T-helper 9 cell (primary cell): ENCODE measurements around the gene UGGT2.
A peak's percentile ranks its signal among the peaks of the same experiment; 100 is the strongest.
"Not testable (repeated sequence)": the region's sequence is repeated elsewhere in the genome, so short reads cannot be mapped to it uniquely, and the experiment has no call there.

ENCODE experiments used
- DNase-seq: peaks from one replicate; pipeline ENCODE4 v3.0.0-alpha.2; 2020

The UGGT2 gene

GRCh38 chr13:95880331-95880730, 172.9 kb downstream of the UGGT2 start:
- DNase-seq, result no peak

DNA sequence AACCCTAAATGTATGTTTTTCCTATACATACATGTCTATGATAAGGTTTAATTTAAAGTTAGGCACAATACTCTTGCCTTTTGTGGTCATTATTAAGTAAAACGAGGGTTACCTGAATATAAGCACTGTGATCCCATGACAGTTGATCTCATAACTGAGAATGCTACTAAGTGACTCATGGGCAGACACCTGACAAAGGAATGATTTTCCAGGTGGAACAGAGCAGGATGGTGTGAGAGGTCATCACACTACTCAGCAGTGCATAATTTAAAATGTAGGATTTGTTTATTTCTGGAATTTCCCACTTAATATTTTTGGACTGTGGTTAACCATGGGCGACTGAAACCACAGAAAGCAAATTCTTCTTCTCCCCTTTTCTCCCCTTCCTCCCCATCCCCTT, 178.9 kb downstream of the UGGT2 start:
- no peak for DNase-seq

GRCh38 chr13:95870421-95870820, 182.8 kb downstream of the UGGT2 start:
- DNase-seq, result no peak

- no peak for DNase-seq
These were observed 188.1 kb downstream of the UGGT2 start for GRCh38 chr13:95865080-95865615.

DNA sequence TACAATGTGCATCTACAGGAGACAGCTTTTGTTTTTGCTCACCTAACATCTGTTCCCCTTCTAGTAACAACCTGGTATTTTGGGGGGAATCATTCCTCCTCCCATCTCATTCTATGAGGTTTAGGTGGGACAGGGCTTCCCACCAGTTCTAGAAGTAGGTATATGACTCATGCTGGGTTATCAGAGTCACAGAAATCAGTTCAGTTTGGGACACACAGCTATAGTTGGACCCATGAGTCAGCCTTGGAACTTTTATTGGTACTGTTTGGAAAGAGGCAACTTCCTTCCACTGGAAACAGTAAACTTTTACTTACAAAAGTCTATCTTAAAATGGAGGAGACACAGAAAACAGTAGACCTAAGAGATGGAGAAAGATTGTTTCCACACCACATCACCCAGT, 190.8 kb downstream of the UGGT2 start:
- no peak for DNase-seq

GRCh38 chr13:95861296-95861695, 191.9 kb downstream of the UGGT2 start:
- DNase-seq, result no peak

DNA sequence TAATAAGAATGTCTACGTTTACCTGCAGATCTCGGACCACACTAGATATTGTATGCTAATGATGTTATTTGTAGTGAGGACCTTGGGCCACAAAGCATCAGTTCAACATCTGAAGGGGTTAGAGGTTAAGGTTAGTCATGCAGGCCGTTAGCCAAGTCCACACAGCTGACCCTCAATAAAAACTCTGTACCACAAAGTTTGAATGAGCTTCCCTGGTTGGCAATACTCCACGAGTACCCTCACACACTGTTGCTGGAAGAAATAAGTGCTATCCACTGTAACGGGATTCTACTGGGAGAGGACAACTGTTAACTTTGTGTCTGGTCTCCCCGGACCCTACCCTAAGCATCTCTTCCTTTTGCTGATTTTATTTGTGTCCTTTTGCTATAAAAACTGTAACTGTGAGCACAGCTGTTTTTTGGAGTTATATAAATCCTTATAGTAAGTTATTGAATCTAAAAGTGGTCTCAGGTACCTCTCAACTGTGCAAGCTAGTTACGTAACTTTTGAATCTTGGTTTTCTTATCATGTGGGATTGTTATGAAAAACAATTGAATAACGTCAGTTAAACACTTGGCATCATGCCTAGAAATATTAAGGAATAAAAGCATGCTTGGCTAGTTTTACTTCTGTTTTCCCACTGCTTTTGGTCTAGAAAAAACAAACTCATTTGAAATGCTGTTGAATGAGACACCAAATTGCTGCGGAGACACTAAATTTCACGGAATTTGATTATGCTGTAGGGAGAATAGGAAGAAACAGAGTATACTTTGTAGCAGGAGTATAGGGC, 194.7 kb downstream of the UGGT2 start:
- no peak for DNase-seq

DNA sequence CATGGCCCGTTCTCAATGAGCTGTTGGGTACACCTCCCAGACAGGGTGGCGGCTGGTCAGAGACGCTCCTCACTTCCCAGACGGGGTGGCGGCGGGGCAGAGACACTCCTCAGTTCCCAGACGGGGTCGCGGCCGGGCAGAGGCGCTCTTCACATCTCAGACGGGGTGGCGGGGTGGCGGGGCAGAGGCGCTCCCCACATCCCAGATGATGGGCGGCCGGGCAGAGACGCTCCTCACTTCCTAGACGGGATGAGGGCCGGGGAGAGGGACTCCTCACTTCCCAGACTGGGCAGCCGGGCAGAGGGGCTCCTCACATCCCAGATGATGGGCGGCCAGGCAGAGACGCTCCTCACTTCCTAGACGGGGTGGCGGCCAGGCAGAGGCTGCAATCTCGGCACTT, 207.5 kb downstream of the UGGT2 start:
- DNase-seq, result not testable (repeated sequence)

DNA sequence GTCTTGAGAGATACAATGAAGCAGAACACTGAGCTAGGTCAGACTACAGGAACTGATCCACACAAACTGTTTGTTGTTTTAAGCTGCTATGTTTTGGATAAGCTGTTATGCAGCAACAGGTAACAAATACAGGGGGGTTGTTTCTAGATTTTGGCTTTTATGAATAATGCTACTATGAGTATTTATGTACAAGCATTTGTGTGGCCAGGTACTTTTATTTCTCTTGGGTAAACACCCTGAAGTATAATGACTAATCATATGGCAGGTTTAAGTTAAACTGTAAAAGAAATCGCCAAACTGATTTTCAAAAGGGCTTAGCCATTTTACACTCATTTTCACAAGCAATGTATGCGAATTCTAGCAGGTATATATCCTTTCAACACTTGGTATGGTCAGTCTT, 210.3 kb downstream of the UGGT2 start:
- no peak for DNase-seq

GRCh38 chr13:95841894-95842293, 211.3 kb downstream of the UGGT2 start:
- no peak for DNase-seq

DNA sequence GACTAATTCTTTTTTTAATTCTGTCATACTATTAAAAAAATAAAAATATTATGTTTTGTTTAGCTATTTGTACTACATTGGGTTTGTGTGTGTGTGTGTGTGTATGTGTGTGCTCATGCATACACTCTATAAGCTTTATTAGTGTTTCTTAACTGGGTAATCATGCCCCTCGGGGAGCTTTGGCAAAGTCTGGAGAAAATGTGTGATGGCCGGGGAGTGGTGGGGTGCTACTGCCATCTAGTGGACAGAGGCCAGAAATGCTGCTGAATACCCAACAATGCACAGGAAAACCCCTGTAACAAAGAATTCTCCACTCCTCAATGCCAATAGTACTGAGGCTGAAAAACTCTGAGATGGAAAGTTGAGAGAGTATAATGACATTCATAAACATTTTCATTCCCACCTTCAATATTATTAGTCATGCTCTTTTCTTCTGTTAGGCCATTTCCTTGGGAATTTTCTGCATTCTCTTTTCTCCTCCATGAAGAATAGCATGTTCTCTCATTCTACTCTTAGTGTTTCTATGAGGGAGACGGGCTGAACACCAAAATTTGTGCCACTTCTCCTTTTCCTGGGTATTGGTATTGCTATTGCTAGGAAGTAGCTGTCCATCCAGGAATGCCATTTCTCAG, 219.0 kb downstream of the UGGT2 start:
- DNase-seq, result peak; percentile 53

DNA sequence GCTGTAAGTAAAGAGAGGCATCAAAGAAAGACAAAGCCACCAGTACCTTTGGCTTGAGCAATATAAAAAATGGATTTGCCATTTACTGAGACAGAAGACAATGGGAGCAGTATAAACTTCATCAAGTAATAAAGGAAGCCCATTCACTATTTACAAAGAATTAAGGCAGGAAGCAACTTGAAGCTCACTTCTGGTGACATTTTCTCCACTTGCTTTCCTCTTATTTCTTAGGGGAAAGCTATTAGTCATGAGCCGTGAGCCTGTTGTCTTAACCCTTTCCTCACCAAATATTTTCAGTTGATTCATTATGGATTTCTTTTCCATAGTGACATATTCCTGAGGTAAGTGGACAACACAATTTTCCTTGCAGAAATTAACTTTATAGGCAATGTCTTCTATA, 219.5 kb downstream of the UGGT2 start:
- no peak for DNase-seq

- DNase-seq, result no peak
These were observed 220.1 kb downstream of the UGGT2 start for GRCh38 chr13:95833126-95833525.

DNA sequence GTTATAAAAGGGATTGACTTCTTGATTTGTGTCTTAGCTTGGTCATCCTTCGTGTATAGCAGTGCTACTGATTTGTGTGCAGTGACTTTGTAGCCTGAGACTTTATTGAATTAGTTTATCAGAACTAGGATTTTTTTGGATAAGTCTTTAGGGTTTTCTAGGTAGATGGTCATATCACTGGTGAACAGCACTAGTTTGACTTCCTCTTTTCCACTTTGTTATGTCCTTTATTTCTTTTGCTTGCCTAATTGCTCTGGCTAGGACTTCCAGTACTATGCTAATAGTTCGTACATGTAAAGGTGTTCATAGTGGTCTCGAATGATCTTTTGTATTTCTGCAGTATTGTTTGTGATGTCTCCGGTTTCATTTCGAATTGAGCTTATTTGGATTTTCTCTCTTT, 230.9 kb downstream of the UGGT2 start:
- DNase-seq, result no peak

GRCh38 chr13:95814495-95814894, 238.7 kb downstream of the UGGT2 start:
- DNase-seq, result no peak

- no peak for DNase-seq
These were observed 240.1 kb downstream of the UGGT2 start for GRCh38 chr13:95813139-95813538.

- DNase-seq, result no peak
These were observed 243.8 kb downstream of the UGGT2 start for GRCh38 chr13:95809429-95809828.

DNA sequence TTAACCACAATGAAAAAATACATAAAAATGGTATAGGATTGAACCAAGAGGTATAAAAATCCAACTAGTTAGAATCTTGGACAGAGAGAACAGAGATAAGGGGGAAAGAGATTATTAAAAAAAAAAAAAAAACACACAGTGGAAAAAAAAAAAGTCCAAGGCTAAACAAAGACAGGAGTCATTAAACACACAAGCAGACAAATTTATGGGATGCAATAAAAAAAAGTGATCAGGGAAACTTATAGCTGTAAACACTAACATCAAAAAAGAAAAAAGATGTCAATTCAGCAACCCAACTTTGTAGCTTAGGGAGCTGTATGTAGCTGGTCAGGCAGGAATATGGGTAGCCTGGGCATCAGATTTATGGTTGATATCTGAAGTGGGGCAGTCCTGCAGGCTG, 247.3 kb downstream of the UGGT2 start:
- no peak for DNase-seq

DNA sequence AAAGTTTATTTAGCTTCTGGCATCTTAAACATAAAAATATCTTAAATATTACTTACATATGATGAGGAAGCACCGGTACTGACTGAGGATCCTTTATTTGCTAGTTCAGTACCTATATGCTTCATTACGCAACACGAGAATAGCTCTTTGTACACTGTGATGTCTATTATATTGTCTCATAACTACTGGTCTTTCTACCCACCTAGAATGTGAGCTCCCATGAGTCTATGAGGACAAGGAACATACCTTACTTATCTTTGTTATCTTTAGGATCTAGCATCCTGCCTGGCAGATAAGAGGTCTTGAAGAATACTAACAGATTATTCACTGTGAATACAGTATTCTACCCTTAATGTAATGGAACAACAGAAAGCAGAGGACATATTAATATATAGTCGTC, 251.4 kb downstream of the UGGT2 start:
- DNase-seq, result no peak

- DNase-seq, result no peak
These were observed 252.8 kb downstream of the UGGT2 start for GRCh38 chr13:95800436-95800835.

DNA sequence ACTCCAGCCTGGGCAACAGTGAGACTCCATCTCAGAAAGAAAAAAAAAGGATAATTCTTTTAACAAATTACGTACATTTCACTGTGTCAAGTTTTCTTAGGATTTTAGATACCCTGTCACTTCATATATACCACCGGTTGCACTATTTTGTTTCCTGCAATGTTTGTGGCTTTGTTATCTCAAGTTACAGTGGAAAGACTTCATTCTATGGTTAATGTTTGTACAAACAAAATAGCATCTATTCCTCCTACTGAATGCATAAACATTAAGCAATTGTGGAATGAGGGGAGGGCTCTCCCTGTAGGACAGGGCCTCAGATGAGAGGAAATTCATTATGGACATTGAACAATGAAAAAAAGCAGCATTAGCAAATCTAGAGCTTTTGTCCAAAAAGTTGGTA, 256.2 kb downstream of the UGGT2 start:
- no peak for DNase-seq

GRCh38 chr13:95793781-95794180, 259.4 kb downstream of the UGGT2 start:
- DNase-seq, result no peak

GRCh38 chr13:95793018-95793555, 260.1 kb downstream of the UGGT2 start:
- DNase-seq, result no peak

- DNase-seq, result no peak
These were observed 262.0 kb downstream of the UGGT2 start for GRCh38 chr13:95791084-95791722.
